SHP77 (cell line): Measurements from ENCODE around the gene DKC1.
"Not testable (repeated sequence)": the region's sequence is repeated elsewhere in the genome, so short reads cannot be mapped to it uniquely, and the experiment has no call there.

Source experiments
- DNase-seq, 2 experiments: peaks; one replicate each; lab custom pipeline; 2025; lab: John Stamatoyannopoulos, UW

The DKC1 gene

GRCh38 chrX:154793084-154793795, 30.6 kb downstream of the DKC1 start:
- DNase-seq = no peak

- DNase-seq = no peak
These were observed 32.4 kb downstream of the DKC1 start for GRCh38 chrX:154795016-154795415.

DNA sequence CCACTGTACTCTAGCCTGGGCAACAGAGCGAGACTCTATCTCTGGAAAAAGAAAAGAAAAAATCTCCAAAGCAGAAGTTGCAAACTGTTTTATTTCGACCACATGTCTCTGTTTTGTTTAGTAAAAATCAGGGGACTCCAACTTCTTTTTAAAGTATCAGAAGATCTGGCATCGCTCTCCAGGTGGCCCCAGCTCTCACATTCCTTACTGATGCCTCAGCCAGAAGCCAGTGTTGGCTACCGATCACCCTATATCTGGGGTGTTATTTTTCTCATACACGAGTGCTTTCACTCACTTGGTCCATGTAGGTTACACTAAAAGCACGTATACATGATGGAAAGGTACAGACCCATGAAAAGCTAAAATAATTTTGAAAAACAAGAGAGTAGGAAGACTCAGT, 34.3 kb downstream of the DKC1 start:
- no peak for DNase-seq

GRCh38 chrX:154799556-154800348, 37.1 kb downstream of the DKC1 start:
- DNase-seq = peak; percentile 83 to 91

- DNase-seq = peak in 1 of 2 experiments; percentile 2
These were observed 38.0 kb downstream of the DKC1 start for GRCh38 chrX:154800478-154801210.

- no peak for DNase-seq
These were observed 40.3 kb downstream of the DKC1 start for GRCh38 chrX:154802947-154803346.

DNA sequence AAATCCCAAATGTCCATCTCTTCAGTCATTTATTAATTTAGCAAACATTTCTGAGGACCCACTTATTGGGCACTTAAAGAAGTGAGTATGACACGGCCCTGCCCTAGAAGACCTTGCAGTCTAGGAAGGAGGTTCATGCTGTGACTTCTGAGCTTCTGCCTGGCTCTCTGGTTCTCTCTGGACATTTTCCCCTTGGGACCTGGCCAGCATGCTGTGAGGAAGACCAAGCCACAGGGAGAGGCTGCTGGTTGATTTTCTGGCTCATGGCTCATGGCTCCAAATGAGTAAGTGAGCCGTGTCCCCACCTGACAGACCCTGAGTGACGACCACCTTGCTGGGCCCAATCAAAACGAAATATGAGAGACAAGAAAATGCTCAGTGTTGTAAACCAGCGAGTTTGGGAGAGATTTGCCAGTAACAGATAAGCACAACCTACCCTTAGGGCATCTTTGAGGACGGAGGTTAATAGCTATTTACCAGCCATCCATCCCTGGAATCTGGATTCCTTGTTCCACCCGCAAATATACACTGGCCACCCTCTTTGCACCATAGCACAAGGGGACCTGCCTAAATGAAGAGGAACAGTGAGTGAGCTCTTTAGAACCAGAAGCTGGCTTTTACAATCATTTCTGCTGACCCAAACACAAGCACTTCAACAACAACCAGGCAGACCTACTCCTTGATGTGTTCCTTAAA, 41.7 kb downstream of the DKC1 start:
- DNase-seq = no peak

DNA sequence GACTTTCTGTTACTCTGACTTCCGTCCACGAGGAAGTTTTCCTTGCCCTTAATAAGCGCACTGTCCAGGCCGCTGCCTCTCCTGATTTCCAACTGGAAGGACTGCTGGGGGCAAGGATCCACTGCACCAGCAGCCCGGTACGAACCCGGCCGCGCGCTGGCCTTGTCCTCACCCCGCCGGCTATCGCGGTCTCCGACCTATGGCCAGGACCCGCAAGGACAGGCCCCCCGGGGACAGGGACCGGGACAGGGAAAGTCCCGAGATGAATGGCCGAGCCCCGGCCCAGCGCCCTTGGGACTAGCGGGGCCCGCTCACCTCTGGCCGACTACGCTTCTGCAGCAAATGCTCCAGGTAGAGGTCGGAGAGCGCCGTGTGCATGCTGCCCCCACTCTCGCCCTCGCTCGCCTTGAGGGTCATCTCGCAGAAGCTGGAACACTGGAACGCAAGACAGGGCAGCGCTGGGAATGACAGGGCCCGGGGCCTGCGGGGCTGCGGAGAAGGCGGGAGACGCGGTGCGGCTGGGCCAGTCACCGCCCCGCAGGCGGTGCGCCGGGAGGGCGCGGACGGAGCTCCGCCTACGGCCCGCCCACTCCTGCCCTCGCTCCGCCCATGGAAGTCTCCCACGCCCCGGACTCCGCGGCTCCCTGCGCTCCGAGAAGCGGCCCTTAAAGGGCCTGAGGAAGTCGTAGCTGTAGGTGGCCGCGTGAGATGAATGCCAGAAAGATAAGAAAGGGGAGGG, 42.5 kb downstream of the DKC1 start, which contains the start of gene MPP1:
Gene MPP1, minus strand, starts transcription at position 529 of the 739 bp plus-strand sequence. Its CDS starts 112 bp downstream, at position 417.
- DNase-seq = peak; percentile 21 to 42

- DNase-seq = no peak
These were observed 43.0 kb downstream of the DKC1 start for GRCh38 chrX:154805696-154806091.

GRCh38 chrX:154806837-154807501, 44.3 kb downstream of the DKC1 start:
- DNase-seq = no peak

GRCh38 chrX:154809939-154810665, 47.4 kb downstream of the DKC1 start:
- no peak for DNase-seq

- no peak for DNase-seq
These were observed 49.9 kb downstream of the DKC1 start for GRCh38 chrX:154812341-154813101.

DNA sequence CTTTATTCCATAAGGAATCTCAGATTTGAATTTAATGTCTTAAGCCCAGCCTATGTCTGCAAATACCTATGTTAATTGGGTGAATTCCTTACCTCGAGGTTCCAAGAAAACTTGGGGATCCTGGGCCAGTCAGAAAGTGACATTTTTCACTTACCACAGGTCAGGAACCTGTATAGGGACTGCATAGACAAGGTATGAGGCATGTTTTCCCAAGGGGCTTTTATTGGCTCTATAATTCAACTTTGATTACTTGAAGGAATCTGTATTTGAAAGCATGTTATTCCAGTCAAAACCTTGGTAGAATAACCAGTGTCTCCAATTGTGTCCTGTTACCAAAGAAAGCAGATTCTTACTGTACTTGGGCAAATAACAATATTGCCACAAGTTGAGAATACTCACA, 51.1 kb downstream of the DKC1 start:
- DNase-seq = no peak

GRCh38 chrX:154815274-154815818, 52.7 kb downstream of the DKC1 start:
- no peak for DNase-seq

DNA sequence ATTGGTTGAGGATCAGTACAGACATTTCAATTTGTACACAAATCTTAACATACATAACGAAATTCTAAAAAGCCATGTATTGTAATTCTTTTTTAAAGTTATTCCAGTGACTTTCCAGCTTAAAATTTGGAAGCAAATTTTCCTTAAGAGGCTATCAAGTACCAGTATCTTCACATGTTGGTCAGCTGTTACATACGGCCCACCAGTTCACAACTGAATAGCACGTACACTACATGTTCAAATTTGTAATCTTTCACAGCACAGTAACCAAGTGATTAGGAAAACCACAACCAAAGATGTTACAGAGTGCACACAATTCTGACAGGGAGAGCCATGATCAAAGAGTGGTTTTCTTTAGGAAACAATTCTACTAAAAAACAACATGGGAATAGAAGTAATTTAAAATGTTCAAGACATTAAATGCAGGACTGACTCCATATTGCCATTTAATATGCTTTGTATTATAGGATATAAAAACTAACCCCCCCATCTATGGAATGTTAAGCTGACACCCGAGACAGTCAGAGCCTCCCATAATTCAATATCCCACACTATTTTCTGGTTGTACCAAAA, 53.7 kb downstream of the DKC1 start:
- DNase-seq = not testable (repeated sequence)

DNA sequence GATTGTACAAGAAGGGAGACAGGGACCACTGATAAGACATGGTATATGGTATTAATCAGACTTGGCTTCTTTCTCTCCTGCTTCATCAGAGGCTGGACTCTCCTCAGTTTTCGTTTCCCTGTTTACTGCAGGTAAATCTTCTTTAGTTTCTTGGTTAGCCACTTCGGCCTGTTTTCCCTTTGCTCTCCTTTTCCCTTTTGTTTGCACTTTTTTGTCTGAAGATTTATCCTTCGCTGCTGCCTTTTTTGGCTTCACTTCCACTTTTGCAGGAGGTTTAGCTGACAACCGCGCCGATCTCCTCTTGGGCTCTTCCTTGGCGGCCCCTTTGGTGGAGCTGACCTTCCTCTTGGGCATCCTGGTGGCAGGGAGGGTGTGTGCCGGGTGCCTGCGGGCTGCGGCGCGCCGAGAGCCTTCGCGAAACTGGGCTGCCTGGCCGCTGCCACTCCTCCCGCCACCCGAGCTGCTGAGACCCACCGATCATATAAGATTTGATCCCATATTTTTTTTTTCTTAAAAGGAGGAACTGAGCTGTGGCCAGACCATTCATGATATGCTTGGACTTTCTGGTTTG, 54.5 kb downstream of the DKC1 start:
- not testable (repeated sequence) for DNase-seq

- DNase-seq = no peak
These were observed 56.5 kb downstream of the DKC1 start for GRCh38 chrX:154818916-154819770.
